Sigmoid colon (tissue), 4 donors: ENCODE data around the gene GPD2.

Source experiments
- CTCF ChIP-seq, 4 experiments: fragments of 450-650 bp in 3 of 4; fragments of 200-600 bp in 1 of 4; IDR thresholded peaks; one replicate each; pipeline ENCODE4 v1.5.1; 2016 to 2019; ENCODE audit warnings: antibody characterized with exemption in 4 of 4, mild to moderate bottlenecking in 3 of 4, moderate library complexity in 2 of 4
- EP300 ChIP-seq, 4 donors: sonication (generic); formaldehyde crosslinking; IDR thresholded peaks; one replicate each; pipeline ENCODE4 v1.6.1; 2017; ENCODE audit warnings: antibody characterized with exemption in 4 of 4

- TF ChIP-seq CTCF (IDR thresholded peaks at IDR 0.05), result no peak
- no peak for TF ChIP-seq EP300 (IDR thresholded peaks at IDR 0.05)
Observed at GRCh38 chr2:156437272-156437930, 1.2 kb downstream of the GPD2 start.
